Measurements from ENCODE around the gene SLC38A4.

Gene SLC38A4

GRCh38 chr12:46773586-46774321, 52.0 kb downstream of the SLC38A4 start:
- H3K36me3 ChIP-seq (replicated peaks; ENCODE audit: insufficient read depth, low read length), result no peaks in the 10 kb centered on the region
- H3K9ac ChIP-seq (ENCODE audit: low read length), result no peak overlapping the region
- no peak overlapping the region for H3K4me2 ChIP-seq (ENCODE audit: low read depth, low read length)
- H2AFZ ChIP-seq (ENCODE audit: low read length), result no peak overlapping the region
- H3K4me1 ChIP-seq (ENCODE audit: low read length), result no peaks in the 10 kb centered on the region
- no peaks in the 10 kb centered on the region for H3K79me2 ChIP-seq (ENCODE audit: low read length)
- H3F3A ChIP-seq (ENCODE audit: insufficient read depth, low read length), result no peaks in the 10 kb centered on the region
- no peak for DNase-seq
- H3K27me3 ChIP-seq (replicated peaks; ENCODE audit: insufficient read depth, low read length), result no peaks in the 10 kb centered on the region
- H3K4me3 ChIP-seq (ENCODE audit: low read length), result no peak overlapping the region
- H3K27ac ChIP-seq (ENCODE audit: low read length), result no peak overlapping the region
- H3K9me3 ChIP-seq (replicated peaks; ENCODE audit: insufficient read depth, low read length), result no peaks in the 10 kb centered on the region
- no peaks in the 10 kb centered on the region for H3K9me2 ChIP-seq (replicated peaks; ENCODE audit: insufficient read depth, low read length)
- no peak for TF ChIP-seq EZH2phosphoT487 (IDR thresholded peaks at IDR 0.05; ENCODE audit: low read length)
- no peak for TF ChIP-seq CTCF (IDR thresholded peaks at IDR 0.05; ENCODE audit: low read length)
- TF ChIP-seq EZH2 (optimal IDR thresholded peaks at IDR 0.05; ENCODE audit: low read depth, low read length), result no peak
- no peaks in the 10 kb centered on the region for H4K20me1 ChIP-seq (ENCODE audit: insufficient read depth, low read length)

DNA sequence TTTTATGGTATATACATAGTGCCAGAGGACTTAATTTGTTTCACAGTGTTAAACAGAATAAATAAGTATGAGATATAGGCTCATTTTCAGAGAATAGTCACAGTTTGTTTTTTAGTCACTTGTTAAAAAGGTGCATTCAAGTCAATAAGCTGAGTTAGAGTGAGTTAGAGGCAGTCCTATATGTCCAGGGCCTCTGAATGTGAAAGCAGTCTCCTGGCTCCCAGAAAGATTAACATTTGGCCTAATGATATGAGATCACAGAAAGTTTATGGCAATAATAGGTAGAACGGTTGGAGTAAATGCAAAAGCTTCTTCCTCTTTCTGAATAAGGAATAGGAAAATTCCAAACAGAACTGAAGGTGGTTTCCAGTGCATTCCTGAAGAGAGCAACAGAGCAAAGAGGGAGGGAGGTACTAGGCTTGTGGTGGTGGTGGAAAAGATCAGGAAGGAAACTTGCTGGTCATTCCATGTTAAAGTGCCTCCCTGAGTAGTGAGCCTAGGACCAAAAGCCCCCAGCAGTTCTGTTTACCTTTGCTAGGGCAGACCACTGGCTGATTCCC, 54.4 kb downstream of the SLC38A4 start:
- Histone ChIP-seq H3K27ac (ENCODE audit: low read length) (no peak overlapping the region), H3K79me2 (ENCODE audit: low read length) (no peaks in the 10 kb centered on the region), H3K36me3 (replicated peaks; ENCODE audit: insufficient read depth, low read length) (no peaks in the 10 kb centered on the region), H3K9ac (ENCODE audit: low read length) (no peak overlapping the region), H2AFZ (ENCODE audit: low read length) (no peak overlapping the region), H3F3A (ENCODE audit: insufficient read depth, low read length) (no peaks in the 10 kb centered on the region), H3K9me2 (replicated peaks; ENCODE audit: insufficient read depth, low read length) (no peaks in the 10 kb centered on the region), H3K4me1 (ENCODE audit: low read length) (no peaks in the 10 kb centered on the region), H4K20me1 (ENCODE audit: insufficient read depth, low read length) (no peaks in the 10 kb centered on the region), H3K27me3 (replicated peaks; ENCODE audit: insufficient read depth, low read length) (no peaks in the 10 kb centered on the region), H3K4me2 (ENCODE audit: low read depth, low read length) (no peak overlapping the region), H3K4me3 (ENCODE audit: low read length) (no peak overlapping the region), H3K9me3 (replicated peaks; ENCODE audit: insufficient read depth, low read length) (no peaks in the 10 kb centered on the region)
- TF ChIP-seq EZH2phosphoT487 (IDR thresholded peaks at IDR 0.05; ENCODE audit: low read length), result no peak
- no peak for TF ChIP-seq EZH2 (optimal IDR thresholded peaks at IDR 0.05; ENCODE audit: low read depth, low read length)
- DNase-seq, result no peak

DNA sequence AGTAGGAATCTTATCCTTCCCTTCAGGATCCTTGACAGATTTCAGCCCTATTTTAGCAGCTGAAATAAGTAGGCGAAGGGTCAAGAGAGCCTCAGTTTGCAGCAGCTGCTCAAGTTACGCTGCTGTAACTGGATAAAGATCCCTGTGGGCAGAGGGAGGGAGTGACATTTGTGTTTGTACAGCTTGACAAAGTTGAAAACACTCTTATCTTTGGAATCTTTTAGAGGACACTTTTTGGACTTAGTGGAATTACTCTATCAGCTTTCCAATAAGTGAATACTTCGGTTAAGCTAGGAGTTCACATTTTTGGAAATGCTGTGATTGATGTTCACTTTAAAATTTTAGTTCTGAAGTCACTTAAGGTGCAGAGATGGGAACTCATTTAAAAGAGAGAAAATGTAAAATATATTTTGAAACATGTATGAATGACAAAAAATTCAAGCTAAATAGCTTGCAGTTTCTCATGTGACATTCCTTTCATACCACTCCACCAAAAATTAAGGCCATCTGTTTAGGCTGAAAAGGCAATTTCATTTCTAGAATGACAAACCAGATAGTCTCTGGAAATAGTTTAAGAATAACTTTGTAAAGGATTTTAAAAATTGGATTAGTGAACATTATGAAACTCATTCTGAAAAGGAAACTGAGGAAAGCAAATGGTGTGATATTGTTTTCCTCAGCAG, 55.2 kb downstream of the SLC38A4 start:
- Histone ChIP-seq H4K20me1 (ENCODE audit: insufficient read depth, low read length) (no peaks in the 10 kb centered on the region), H3K4me3 (ENCODE audit: low read length) (no peak overlapping the region), H3K9me2 (replicated peaks; ENCODE audit: insufficient read depth, low read length) (no peaks in the 10 kb centered on the region), H3K4me1 (ENCODE audit: low read length) (no peaks in the 10 kb centered on the region), H3K79me2 (ENCODE audit: low read length) (no peaks in the 10 kb centered on the region), H3K4me2 (ENCODE audit: low read depth, low read length) (no peak overlapping the region), H3K9me3 (replicated peaks; ENCODE audit: insufficient read depth, low read length) (no peaks in the 10 kb centered on the region), H3K27me3 (replicated peaks; ENCODE audit: insufficient read depth, low read length) (no peaks in the 10 kb centered on the region), H3K9ac (ENCODE audit: low read length) (no peak overlapping the region), H3K27ac (ENCODE audit: low read length) (no peak overlapping the region), H2AFZ (ENCODE audit: low read length) (no peak overlapping the region), H3F3A (ENCODE audit: insufficient read depth, low read length) (no peaks in the 10 kb centered on the region), H3K36me3 (replicated peaks; ENCODE audit: insufficient read depth, low read length) (no peaks in the 10 kb centered on the region)
- TF ChIP-seq EZH2 (optimal IDR thresholded peaks at IDR 0.05; ENCODE audit: low read depth, low read length), result no peak
- TF ChIP-seq CTCF (IDR thresholded peaks at IDR 0.05; ENCODE audit: low read length), result no peak
- TF ChIP-seq EZH2phosphoT487 (IDR thresholded peaks at IDR 0.05; ENCODE audit: low read length), result no peak
- DNase-seq, result no peak
